Stimulated activated CD8-positive, alpha-beta memory T cell treated with anti-CD3 and anti-CD28 coated beads, Interleukin-15, amount 100 ng/mL, for 24 hours (primary cell): ENCODE measurements around the gene DNAJA4.

Source experiments
- DNase-seq: peaks from one replicate; pipeline ENCODE4 v3.0.0-alpha.2; 2020; ENCODE audit warnings: low read depth

Gene DNAJA4

DNA sequence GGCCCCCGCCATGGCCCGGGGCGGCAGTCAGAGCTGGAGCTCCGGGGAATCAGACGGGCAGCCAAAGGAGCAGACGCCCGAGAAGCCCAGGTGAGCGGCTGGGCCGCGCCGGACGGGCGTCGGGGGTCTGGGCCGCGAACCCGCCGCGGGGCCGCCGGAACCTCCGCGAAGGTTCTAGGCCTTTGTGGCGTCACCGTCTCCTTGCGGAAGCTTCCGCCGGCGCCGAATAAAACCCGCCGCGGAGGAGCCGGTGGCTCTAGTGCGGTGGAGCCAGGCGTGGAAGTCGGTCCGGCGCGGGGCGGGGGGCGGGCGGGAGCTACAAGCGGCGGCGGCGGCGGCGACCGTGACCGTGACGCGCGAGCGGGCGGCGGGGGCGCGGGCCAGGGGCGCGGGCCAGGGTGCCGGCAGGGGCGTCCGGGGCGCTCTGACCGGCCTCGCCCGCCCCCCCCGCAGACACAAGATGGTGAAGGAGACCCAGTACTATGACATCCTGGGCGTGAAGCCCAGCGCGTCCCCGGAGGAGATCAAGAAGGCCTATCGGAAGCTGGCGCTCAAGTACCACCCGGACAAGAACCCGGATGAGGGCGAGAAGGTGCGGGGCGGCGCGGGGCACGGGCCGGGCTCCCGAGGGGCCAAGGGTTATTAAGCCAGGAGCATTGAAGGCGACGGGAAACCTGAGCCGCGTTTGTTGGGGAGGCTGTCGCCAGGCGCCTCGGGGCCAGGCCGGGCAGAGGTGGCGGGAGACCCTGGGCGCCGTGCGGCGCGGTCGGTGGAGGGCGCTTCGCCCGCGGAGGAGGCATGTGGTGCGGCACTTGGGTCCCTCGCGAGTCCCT is at the start of gene DNAJA4:
Gene DNAJA4 (plus strand): TSS at position 259 of the 833 bp plus-strand sequence. CDS start 202 bp downstream, at position 461.
- DNase-seq, result peak; percentile 37

GRCh38 chr15:78216276-78217104 is 47.9 kb upstream of the DNAJA4 start:
- DNase-seq, result no peak

GRCh38 chr15:78220713-78221112 is 43.6 kb upstream of the DNAJA4 start:
- DNase-seq, result no peak

DNA sequence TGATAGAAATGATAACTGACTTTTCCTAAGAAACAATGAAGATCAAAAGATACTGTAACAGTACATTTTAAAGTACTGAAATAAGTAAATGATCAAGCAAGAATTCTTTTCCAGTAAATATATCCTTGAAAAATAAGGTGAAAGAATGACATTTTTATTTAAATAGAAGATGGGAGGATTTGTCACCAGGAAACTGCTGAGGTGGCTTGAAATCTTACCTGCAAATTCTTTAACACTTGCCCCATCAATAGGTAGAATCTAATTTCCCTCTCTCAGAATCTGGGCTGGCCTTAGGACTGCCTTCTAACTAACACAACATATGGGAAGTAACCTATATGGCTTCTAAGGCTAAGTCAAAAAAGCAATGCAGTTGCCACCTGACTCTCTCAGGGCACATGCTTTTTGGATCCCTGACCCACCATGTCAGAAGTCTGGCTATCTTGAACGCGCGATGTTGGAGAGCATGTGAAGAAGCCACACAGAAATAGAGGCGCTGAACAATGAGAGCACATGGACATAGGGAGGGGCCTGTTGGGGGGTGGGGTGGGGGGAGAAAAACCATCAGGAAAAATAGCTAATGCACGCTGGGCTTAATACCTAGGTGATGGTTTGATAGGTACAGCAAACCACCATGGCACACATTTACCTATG is 41.5 kb upstream of the DNAJA4 start:
- DNase-seq, result no peak

- no peak for DNase-seq
These were observed 40.9 kb upstream of the DNAJA4 start for GRCh38 chr15:78223396-78224022.

GRCh38 chr15:78224023-78224411 is 40.3 kb upstream of the DNAJA4 start:
- DNase-seq, result no peak

- no peak for DNase-seq
These were observed 38.4 kb upstream of the DNAJA4 start for GRCh38 chr15:78225783-78226541.

DNA sequence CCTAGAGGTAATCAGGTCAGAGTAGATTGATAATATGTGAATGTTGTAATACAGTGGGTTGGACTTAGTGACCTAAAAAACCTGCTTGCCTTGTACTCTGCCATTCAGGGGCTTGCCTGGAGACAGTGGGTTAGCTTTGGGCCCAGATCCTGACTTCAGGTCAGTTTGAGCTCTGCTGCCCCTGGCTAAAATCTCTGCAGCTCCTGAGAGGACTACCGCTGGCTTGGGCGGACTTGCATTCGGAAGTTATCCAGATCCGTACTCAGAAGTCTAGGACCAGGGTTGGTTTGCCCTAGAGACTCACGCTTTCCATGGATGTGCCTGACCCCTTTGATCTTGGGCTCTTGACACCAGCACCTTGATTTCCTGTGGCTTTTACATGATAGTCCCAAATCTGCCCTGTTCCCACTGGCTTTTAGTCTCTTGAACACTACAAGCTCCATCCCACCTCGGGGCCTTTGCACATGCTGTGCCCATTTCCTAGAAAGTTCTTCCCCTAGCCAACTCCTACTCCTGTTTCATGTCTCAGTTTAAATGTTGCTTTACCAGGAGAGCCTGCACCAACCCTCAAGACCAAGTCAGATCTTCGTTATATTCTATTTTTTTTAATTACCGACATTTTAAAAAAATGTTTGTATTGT is 35.9 kb upstream of the DNAJA4 start:
- DNase-seq, result no peak

GRCh38 chr15:78229431-78230406 is 34.6 kb upstream of the DNAJA4 start:
- DNase-seq, result no peak

DNA sequence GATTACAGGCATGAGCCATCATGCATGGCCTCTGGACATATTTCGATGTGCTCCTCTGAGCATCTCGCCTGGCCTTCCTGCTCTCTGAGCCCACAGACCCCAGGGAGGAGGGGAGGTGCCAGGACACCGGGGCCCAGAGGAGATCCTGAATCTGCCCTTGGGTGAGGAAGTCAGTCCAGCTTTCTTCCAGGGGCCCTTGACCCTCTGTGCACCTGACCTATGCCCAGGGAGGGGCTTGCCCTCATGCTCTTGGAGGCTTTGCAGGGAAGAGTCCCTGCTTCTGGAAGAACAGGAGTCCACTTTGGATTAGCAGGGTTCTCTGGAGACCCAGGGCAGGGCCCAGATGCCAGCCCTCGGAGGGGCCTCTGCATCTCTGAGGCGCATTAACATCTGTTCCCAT is 31.4 kb upstream of the DNAJA4 start:
- no peak for DNase-seq

DNA sequence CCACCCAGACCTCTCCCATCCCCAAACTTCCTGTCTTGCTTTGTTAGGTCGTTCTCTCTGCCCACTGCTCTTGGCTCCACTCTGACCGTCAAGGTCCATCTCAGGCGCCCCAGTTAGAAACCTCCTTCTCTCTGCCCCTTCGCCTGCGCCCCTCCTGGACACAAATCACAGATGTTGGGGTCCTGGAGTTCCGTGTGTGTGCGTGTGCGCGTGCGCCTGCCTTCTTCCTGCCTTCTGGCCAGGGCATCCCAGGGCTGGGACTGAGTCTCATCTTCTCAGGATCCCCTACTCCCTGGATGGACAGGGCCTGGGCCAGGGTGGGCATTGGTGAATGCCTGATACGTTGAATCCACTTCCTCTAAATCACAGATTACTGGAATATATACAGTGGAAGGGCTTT is 30.9 kb upstream of the DNAJA4 start:
- DNase-seq, result no peak

DNA sequence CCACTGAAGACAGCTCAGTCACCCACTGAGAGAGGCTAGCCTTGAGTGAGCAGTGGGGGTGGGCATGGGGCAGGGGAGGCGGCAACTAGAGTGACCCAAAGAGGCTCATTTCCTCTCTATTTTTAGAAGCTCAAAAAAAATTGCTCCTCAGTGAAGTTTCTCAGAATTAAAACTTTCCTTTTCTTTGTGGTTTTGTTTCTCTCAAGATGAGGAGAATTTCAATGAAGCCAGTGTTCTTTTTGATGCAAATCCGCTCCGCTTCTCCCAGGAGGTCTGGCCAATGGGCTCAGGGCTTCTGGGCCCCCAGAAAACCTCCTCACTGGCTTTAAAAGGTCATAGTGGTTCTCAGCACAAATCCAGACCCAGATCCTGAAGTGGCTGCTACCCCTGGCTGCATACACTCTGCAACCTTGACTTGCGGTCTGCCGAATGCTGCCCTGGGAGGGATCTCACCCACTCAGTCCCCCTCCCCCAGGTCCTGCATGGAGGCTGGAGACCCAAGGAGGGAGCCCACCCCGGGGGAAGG is 29.8 kb upstream of the DNAJA4 start, which contains the start of gene ACSBG1:
Gene ACSBG1 (minus strand): TSS at position 51 of the 526 bp plus-strand sequence. CDS start 64 bp downstream, outside the sequence.
- no peak for DNase-seq

- no peak for DNase-seq
These were observed 27.9 kb upstream of the DNAJA4 start for GRCh38 chr15:78236491-78236890.

- DNase-seq, result no peak
These were observed 27.2 kb upstream of the DNAJA4 start for GRCh38 chr15:78237146-78237545.

GRCh38 chr15:78239811-78240210 is 24.6 kb upstream of the DNAJA4 start:
- no peak for DNase-seq

DNA sequence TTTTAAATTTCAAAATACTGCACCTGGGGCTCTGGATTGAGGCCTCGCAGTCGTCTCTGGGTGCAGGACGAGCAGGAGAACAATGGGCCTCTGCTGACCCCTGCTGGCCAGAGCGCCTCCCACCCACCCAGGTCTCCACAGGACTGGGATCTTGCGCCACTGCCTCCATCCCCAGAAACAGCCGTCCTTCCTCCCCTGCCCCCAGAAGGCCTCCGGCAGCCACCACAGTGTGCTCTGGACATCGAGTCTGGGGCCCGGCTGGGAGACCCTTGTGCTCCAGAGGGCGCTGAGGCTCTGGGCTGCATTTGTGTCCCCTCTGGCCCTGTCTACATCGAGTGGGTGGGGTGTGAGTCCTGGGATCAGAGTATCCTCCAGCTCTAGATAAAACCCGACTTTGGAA is 23.3 kb upstream of the DNAJA4 start:
- DNase-seq, result peak; percentile 66

DNA sequence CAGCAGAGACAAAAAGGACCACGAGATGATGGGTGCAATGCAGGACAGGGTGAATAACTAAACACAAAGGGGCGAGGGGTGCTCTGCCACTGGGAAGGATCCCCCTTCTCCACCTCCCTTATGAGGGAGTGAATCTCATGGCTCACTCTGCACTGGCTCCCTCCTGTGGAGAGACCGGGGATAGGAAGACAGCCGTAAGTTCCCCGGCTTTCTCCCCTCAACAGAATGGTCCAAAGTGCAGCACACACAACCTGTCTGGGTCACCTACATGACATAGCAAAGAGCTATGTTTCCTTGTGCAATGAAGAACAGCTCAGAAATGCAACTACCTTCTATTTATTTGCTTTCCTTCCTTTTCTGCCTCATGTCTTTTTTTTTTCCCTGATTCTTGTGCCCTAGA is 22.2 kb upstream of the DNAJA4 start:
- DNase-seq, result no peak

DNA sequence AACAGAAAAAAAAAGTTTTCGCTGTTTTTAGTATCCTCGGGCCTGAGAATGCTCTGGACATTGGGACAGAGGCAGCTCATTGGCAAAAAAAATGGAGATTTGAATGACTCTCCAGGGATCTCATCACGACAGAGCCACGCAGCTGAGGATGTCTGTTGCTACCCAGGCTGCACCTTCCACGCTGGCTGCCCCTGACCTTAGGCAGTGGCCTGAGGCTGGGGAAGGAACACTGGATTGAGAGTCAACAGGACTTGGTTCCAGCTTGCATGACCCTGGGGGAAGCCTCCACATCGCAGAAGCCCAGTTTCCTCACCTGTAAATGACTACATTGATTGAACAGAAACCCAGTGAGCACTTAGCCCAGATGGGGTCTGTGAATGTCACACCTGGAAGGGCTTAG is 21.3 kb upstream of the DNAJA4 start:
- DNase-seq, result no peak

GRCh38 chr15:78243491-78243941 is 20.8 kb upstream of the DNAJA4 start:
- no peak for DNase-seq
